Fibroblast of pulmonary artery (primary cell): ENCODE results near the gene OR7C1.
A peak's percentile ranks its signal among the peaks of the same experiment; 100 is the strongest.

Experiments
- DNase-seq: peaks from one replicate; pipeline ENCODE4 v3.0.0-alpha.2; 2010; ENCODE audit warnings: low read depth
- H3K4me3 ChIP-seq: replicated peaks from 2 replicates; pipeline ENCODE4 v1.5.1; 2011; ENCODE audit warnings: low read depth, mild to moderate bottlenecking, control low read depth, low read length, moderate library complexity
- TF ChIP-seq, protein P1 (sequence below): IDR thresholded peaks from 2 replicates; pipeline ENCODE4 v1.5.1; 2011; ENCODE audit warnings: mild to moderate bottlenecking, control low read depth, low read length, inconsistent platforms; ENCODE audit errors: missing control alignments

OR7C1 gene

DNA sequence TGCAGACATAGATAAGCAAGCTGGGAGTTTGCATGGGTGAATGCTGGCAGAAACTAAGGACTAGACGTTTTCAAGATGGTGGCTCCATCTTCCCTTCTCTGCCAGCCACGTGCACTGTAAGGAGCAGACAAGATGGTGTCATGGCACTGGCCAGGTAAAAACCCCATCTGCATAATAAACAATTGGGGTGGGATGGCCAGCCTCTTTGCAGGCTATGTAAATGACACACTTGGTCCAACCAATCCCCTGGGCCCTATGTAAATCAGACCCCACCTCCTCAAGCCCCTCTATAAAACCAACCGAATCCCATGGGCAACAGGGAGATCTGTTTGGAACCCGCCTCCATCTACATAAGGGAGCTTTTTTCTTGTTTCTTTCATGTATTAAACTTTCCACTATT lies 2.4 kb upstream of the OR7C1 start:
- DNase-seq, result no peak
- H3K4me3 ChIP-seq, result no peak overlapping the region
- TF ChIP-seq, protein P1, sequence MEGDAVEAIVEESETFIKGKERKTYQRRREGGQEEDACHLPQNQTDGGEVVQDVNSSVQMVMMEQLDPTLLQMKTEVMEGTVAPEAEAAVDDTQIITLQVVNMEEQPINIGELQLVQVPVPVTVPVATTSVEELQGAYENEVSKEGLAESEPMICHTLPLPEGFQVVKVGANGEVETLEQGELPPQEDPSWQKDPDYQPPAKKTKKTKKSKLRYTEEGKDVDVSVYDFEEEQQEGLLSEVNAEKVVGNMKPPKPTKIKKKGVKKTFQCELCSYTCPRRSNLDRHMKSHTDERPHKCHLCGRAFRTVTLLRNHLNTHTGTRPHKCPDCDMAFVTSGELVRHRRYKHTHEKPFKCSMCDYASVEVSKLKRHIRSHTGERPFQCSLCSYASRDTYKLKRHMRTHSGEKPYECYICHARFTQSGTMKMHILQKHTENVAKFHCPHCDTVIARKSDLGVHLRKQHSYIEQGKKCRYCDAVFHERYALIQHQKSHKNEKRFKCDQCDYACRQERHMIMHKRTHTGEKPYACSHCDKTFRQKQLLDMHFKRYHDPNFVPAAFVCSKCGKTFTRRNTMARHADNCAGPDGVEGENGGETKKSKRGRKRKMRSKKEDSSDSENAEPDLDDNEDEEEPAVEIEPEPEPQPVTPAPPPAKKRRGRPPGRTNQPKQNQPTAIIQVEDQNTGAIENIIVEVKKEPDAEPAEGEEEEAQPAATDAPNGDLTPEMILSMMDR, result no peak

DNA sequence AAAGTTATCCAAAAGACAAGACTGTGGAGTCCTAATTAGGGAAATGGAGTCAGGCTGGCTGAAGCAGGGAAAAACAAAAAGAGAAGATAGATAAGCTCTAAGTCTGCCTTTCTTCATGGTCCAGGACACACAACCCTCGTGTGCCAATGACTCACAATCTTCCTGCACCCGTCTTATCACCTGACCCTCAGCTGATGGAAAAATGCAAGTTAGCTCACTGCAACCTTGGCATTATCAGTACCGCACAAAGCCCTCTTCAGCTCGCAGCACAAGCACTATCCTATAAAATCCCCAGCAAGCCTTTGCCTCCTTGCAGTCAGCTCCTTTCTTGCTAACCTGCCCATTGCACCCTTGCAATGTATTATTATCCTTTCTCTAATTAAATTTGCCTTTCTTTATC lies 4.3 kb downstream of the OR7C1 start:
- TF ChIP-seq, protein P1, result no peak
- no peak overlapping the region for H3K4me3 ChIP-seq
- no peak for DNase-seq

DNA sequence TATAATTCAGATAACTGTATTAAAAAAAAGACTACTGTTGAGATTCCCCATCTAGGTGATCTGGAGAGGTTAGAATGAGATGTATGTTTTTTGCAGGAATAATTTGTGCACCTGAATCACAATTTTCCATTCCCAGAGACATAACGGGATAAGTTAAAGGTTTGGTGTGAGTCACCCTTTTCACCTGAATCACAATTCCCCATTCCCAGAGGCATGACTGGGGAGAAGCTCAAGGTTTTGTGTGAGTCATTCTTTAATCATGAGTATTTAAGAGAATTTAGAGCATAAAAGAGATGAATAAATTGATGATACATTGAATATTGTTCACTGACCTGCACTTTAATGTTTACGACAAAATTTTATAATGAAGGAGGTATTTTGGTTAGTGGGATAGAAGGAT lies 9.0 kb downstream of the OR7C1 start:
- TF ChIP-seq, protein P1, result no peak
- DNase-seq, result no peak
- no peak overlapping the region for H3K4me3 ChIP-seq

DNA sequence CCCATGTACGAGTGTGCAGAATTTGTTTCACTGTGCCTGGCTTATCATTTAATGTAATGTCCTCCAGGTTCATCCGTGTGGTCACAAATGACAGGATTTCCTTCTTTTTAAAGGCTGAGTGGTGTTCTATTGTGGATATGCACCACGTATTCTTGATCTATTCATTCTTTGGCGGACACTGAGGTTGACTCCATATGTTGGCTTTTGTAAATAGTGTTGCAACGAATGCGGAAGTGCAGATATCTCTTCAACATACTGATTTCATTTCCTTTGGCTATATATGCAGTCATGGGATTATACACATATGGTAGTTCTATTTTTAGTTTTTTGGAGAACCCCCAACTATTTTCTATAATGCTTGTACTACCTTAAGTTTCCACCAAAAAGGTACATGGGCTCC lies 13.0 kb downstream of the OR7C1 start:
- TF ChIP-seq, protein P1, result no peak
- no peak overlapping the region for H3K4me3 ChIP-seq
- DNase-seq, result peak; percentile 5

DNA sequence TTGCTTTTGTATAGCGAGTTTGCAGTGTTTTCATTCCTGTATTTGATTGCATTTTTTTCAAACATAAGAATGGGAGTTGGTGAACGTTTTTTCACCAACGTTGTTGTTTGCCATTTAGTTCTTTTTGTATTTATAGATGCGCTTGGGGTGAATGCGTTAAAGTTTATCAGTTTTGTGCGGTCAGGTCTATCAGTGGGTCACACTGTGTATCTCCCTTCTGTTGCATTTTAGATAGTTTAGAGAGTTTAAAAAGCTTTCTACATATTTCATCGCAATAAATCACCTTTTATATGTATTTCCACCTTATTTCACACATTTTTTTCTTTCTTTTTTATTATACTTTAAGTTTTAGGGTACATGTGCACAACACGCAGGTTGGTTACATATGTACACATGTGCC lies 16.4 kb downstream of the OR7C1 start:
- no peak overlapping the region for H3K4me3 ChIP-seq
- TF ChIP-seq, protein P1, result no peak
- no peak for DNase-seq

DNA sequence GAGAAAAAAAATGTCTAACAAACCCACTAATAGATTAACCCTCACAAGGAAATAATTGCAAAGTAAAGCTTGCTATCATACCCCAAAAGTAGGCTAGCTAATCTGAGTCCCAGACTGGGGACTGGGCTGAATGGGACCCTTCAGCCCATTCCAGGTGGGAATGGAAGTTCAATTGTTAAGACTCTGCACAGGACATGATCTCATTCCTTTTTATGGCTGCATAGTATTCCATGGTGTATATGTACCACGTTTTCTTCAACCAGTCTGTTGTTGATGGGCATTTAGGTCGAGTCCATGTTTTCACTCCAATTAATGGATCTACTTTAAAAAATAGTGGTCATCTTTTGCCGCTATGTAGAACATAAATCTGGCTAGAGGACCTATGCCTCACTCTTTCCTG lies 17.9 kb downstream of the OR7C1 start:
- no peak overlapping the region for H3K4me3 ChIP-seq
- no peak for DNase-seq
- TF ChIP-seq, protein P1, result no peak

DNA sequence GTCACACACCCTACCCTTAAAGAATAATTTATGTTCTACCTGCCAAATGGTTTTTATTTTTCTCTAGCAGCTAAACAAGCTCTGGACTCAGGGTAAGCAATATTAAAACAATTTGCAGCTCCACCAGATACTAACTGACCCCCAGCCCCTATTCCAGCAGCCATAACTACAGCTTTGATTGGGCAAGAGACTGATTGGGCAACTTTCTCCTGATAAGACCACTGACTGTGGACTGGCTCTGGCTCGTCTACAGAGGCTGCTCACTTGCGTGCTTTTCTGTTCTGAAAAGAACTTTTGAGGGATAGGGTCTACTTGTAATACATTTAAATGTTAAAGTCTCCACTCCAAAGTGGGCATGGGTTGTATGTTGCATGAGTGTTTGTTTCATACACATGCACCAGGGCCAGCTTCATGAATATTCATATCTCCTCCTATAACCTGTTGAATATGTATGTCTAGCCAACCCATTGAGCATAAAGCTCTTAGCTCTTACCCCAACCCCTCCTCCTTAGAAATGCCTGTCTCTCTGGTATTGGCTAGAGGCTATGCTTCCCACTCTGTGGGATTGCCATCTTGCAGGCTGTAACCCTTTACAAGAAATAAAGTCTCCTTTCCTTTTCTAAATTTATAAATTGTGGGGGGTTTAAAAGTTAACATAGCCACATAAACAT lies 19.9 kb downstream of the OR7C1 start:
- no peak for DNase-seq
- TF ChIP-seq, protein P1, result no peak
- H3K4me3 ChIP-seq, result no peak overlapping the region
